D341Med (cell line): ENCODE measurements around the gene CELSR1.

Experiments
- DNase-seq: peaks from one replicate; pipeline ENCODE4 v3.0.0; 2012; ENCODE audit warnings: low spot score

CELSR1 gene, protein sequence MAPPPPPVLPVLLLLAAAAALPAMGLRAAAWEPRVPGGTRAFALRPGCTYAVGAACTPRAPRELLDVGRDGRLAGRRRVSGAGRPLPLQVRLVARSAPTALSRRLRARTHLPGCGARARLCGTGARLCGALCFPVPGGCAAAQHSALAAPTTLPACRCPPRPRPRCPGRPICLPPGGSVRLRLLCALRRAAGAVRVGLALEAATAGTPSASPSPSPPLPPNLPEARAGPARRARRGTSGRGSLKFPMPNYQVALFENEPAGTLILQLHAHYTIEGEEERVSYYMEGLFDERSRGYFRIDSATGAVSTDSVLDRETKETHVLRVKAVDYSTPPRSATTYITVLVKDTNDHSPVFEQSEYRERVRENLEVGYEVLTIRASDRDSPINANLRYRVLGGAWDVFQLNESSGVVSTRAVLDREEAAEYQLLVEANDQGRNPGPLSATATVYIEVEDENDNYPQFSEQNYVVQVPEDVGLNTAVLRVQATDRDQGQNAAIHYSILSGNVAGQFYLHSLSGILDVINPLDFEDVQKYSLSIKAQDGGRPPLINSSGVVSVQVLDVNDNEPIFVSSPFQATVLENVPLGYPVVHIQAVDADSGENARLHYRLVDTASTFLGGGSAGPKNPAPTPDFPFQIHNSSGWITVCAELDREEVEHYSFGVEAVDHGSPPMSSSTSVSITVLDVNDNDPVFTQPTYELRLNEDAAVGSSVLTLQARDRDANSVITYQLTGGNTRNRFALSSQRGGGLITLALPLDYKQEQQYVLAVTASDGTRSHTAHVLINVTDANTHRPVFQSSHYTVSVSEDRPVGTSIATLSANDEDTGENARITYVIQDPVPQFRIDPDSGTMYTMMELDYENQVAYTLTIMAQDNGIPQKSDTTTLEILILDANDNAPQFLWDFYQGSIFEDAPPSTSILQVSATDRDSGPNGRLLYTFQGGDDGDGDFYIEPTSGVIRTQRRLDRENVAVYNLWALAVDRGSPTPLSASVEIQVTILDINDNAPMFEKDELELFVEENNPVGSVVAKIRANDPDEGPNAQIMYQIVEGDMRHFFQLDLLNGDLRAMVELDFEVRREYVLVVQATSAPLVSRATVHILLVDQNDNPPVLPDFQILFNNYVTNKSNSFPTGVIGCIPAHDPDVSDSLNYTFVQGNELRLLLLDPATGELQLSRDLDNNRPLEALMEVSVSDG (N-terminal part only)

DNA sequence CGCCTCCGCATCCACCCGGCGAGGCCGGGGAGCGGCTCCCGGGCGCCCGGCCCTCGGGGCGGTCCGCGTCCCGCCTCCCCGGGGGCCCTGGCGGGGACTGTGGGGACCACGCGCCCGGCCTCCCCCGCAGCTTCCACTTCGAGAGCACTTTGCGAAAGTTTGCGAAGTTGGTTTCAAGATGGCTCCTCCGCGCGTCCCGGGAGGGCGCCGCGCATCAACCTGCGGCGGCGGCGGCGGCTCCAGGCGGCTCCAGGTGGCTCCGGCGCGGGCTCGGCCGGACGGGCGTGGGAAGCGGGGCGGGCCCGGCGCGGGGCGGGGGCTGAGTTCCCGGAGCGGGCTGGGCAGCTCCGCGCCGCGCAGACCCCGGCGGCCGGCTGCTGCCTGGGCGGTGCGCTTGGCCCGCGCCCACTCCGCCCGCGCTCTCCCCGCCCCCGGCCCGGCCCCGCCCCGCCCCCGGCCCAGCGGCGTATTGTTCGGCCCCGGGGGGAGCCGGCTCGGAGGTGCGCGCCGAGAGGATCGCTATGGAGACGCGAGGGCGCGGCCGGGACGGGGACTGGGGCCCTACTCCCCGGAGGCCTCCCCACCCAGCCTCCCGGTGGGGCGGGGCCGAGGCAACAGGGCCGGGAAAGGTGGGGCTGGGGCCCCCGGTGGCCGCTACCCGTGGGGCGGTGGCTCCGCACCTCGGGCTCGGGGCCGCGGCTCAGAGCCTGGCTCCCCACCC is at the start of gene CELSR1:
Gene CELSR1 (minus strand): TSS at position 396 of the 721 bp plus-strand sequence. CDS start 450 bp downstream, outside the sequence.
- DNase-seq = peak; percentile 70

DNA sequence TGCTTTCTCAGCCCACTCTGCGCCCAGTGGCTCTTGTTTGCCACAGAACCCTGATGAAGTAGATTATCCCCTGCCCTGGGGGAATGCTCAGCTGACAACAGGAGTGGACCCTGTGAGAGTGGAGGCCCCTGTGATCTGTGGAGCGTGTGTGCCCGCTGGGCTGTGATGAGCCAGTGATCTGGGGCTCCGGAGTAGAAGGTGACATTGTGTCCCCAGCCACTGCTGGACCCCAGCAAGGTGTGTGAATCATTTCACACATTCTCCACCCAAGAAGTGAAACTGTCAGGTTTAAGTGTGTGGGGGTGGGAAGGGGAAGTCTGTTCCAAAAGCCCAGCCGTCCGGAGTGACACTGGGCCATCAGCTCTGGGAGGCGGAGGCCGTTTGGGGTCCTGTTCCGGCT is 49.6 kb upstream of the CELSR1 start:
- DNase-seq = no peak

DNA sequence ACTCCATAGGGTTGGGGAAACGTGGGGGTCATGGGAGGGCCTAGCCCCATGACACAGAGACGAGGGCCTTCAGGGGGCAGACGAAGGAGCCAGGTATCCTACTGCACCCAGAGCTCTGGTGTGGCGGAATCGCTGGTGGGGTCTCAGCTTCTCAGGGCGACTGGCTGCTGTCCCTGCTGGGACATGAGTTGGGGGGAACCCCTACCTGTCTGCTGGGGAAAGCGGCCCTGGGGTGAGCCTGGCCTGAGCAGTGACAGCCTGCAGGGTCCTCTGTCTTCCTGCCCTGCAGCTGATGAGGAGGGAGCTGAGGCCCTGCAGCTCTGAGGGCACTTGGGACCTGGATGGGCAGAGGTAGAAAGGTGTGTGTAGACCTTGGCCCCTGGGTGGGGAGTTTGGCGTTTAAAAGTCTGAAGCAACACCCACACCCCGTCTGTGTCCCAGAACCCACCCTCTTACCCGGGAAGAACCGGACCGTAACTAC is 49.2 kb upstream of the CELSR1 start:
- DNase-seq = no peak

DNA sequence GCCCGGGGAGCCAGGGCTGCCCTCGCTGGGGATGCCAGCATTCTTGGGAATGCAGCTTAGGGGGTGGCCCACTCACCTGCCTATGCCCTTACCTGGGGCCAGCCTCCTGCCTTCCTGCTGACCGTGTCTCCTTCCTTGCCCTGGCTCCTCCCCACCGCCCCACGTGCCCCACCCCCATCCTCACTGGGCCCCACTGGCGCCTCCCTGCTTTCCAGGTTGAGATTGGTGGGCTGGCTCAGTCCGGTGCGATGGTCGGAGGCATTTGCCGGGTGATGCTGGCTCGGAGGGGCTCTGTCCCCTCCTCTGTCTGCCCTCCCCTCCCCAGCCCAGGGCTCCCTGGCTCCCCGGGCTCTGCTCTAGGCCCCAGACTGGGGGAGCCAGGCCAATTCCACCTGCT is 48.7 kb upstream of the CELSR1 start:
- no peak for DNase-seq

DNA sequence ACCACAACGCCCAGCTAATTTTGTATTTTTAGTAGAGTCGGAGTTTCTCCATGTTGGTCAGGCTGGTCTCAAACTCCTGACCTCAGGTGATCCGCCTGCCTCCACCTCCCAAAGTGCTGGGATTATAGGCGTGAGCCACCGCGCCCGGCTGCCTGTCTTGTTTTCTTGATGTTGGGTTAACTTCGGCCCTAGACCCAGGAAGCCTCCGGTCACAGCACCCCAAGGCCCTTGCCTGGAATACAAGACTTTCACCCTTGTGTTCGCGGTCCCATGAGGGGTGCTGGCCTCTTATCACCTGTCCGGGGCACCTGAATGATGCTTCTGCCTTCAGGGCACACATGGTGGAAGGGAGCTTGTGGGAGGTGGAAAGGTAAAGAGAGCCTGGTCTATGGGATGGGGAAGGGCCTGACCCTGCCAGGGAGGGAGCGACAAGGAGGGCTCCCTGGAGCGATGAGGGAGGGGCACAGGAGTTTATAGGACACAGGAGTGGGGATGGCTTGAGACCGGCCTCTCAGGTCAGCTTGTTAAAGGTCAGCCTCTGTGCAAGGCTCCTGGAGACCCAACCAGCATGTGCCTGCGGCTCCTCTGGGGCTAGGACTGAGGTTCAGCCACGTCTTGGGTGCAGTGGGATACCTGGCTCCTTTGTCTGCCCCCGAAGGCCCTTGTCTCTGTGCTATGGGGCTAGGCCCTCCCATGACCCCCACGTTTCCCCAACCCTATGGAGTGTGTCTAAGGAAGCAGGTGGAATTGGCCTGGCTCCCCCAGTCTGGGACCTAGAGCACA is 48.1 kb upstream of the CELSR1 start:
- DNase-seq = no peak

DNA sequence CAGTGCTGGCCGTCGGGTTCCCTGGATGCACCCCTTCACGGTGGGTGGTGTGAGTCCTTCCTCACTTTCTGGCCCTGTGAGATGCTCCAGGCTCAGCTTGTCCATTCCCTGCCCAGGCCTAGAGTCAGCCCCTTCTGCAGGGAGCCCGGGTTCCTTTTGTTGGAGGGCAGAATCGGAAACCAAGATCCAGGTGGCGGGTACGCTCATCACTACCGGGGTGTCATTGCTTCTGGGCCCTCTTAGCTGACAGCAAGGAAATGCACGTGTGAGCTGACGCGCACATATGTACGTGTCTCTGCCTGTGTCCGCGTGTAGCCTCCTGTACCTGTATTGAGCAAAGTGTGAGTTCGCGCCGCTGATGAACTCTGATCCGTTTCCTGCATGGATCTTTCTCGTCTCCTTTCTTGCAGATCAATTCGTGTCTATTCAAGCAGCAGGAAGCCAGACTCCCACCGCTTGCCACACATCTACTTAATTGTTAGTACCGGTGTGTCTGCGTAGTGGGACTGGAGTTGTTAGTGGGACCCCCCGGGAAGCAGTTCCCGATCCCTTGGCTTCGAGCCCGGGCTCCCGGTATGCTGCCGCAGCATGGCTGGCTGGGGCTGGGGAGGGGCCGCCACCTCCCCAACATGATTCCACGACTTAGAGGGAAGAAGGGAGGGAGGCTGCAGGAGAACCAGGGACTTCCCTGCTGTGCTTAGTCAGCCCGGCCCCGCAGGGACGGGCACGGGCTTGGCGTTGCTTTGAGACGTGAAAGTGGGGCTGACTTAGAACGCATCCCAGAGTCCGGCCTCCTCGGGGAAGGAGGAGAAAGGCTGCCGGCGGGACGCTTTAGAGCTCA is 46.9 kb upstream of the CELSR1 start:
- DNase-seq = no peak

DNA sequence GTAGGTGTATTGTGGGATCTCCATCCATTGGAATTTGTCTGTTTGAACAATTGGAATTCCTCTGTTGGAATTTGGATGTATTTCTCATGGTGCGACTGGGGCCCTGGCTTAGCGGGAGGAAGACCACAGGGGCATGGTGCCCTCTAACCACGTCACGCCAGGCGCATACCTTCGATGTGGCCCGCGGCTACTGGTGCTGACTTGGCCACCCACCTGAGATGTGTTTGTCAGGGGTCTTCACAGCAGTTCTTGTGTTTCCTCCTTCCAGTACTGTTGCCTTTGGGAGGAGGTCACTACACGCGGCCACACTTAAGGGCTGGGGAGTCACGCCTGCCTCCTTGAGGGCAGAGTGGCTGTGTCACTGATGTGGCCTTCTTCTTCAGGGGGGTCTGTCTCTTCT is 46.2 kb upstream of the CELSR1 start:
- DNase-seq = no peak

DNA sequence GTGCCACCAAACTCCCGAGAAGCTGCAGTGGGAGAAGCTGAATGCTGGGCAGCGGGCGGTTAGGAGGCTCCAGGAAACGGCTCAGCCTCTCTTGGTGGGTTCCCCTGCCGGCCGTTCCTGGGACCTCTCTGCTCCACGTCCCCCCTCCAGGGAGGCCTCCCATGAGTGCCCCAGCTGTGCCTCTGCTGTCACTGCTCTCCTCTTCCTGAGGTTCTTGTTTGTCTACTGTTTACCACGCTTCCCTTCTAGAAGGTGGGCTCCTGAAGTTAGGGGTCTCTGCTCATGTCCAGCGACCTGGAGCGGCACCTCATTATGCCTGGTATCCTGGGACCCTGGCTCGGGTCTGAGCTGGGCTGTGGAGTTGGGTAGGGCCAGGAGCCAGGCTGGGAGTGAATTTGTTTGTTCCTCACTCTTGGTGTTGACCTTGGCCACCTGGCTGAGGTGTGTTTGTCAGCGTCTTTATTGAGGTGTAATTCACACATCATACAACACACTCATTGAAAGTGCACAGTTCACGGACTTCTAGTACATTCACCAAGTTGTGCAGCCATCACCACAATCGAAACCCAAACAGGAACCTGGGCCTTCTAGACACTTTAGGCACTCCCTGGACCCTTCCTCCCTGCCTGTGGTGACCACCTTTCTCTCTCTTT is 45.0 kb upstream of the CELSR1 start:
- no peak for DNase-seq

DNA sequence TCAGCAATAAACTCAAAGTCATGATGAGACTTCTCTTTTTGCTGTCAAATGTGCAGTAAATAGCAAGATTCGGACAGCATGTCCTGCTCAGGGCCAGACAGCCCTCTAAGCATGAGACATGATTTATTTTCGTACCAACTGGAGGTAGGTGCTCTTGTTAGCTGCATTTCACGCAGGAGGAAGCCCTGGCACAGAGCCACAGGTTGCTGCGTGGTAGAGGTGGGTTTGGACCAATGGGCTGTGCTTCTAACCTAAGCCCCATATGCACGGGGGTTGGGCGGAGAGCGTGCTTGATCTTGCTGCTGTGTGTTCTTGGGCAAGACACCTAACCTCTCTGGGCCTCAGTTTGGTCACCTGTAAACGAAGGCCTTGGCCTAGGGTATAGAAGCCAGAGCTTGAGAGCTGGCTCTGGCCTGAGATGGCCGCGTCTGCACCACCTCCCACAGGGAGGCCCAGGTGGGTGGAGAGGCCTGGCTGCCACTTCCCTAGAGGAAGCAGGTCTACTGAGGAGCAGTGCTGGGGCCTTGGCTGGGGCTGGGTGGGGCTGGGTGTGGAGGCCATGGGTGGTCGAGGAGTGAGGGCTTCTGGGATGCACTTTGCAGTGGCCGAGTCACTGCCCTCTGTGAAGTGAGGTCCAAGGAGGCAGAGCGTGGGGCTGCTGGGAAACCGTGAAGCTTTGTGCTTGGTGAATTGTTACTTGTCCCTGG is 44.3 kb upstream of the CELSR1 start:
- DNase-seq = no peak

DNA sequence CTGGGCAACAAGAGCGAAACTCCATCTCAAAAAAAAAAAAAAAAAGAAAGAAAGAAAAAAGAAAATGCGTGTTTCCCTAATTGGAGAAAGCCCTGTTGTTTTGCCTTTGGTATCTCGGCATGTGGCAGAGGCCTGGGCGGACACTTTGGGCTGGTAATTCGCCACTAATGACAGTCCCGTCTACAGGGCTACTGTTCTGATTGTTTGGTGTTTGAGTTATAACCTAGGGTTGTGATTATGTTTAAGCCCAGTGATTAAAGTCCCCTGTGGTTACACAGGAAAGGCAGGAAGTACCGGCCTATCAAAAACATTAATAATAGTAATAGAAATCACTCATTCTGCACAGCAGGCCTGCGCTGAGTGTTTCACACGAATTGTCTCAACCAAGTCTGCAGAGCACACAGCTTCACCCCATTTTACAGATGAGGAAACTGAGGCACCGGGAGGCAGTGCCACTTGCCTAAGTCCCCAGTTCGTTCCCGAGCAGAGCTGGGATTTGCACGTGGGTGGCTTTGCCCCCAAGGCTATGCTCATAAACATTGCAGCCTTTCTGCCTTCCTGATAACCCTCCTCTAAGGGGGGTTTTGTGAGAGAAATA is 43.6 kb upstream of the CELSR1 start:
- no peak for DNase-seq

DNA sequence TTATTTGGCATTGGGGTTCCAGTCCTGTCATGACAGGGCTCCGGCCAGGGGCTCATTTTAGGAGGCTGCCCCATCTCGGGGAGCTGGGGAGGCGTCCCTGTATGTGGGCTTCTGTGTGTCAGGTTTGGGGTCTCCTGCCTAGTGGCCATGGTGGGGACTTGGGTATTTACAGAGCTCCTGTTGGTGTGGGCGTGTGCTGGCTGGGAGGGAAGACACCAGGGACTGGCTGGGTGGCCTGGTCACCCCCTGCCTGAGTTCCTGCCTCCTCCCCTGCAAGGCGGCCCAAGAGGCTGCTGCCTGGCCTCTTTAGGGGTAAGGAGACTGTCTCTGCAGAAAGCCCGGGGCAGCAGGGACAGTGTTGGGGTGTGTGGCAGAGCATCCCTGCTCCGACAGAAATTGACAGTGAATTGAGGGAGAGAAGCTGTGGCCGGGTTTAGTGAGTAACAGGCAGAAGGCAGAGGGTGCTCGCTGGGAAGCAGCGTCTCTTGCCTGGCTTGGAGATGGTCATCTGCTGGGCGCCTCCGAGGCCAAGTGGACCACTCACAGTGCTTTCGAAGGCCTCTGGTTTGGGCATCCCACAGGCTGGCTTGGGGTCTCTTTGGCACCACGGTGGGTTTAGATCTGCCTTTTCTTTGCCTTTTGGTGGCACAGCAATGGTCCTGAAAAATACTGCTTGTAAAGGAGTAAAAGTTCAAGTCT is 42.5 kb upstream of the CELSR1 start:
- DNase-seq = no peak

DNA sequence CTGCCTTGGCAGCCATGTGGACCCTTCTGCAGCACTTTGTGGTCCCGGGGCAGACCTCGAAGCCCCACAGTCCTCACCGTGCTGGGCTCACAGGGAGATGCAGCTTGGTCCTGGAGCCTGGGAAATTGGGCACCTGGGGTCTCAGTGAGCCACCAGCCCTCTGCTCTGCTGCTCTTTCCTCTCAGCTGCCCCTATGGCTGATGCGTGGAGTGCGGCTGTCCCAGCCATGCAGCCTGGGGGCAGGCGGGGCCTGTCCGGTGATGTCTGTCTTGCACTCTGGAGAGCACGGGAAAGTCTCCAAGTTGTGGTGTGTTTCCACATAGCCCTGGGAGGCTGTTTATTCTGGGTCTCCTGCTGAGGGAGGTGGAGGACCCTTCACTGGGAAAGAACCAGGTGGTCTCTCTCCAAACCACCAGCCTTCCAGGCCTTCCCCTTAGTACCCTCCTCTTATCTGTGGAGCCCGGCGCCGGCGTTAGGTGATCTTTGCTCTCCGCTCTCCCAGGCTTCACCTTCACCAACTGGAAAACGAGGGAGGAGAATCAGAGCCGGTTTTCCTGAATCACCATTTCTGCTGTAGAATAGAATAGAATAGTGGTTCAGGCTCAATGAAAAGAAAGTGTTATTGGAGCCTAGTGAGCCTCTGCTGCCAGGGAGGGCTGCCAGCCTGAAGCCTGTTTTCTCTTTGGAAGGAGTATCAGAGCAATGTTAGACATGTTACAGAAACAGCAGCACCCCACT is 41.6 kb upstream of the CELSR1 start:
- no peak for DNase-seq

DNA sequence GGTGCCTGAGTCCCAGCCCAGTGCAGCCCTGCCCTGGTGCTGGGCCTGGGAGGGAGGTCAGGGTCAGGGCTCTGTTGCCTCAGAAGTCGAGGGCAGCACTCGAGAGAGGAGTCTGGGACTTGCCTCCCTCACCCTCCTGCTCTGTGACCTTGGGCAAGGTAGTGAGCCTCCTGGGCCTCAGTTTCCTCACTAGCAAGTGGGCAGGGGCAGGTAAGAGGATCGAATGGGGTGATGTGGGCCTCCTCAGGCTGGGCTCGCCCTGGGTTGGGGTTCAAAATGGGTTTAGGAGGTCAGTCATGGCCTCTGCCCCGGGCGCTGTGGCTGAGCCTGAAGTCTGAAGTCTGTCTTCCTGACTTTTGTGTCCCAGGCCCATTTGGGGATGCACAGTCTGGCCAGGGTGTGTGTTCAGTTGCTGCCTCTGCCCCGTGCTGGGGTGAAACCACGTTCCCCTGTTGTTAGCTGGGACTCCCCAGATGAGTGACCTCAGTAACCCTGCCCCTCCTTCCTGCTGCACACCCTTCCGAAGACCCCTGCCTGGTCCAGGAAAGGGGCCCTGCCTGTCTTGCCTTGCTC is 40.9 kb upstream of the CELSR1 start:
- no peak for DNase-seq

DNA sequence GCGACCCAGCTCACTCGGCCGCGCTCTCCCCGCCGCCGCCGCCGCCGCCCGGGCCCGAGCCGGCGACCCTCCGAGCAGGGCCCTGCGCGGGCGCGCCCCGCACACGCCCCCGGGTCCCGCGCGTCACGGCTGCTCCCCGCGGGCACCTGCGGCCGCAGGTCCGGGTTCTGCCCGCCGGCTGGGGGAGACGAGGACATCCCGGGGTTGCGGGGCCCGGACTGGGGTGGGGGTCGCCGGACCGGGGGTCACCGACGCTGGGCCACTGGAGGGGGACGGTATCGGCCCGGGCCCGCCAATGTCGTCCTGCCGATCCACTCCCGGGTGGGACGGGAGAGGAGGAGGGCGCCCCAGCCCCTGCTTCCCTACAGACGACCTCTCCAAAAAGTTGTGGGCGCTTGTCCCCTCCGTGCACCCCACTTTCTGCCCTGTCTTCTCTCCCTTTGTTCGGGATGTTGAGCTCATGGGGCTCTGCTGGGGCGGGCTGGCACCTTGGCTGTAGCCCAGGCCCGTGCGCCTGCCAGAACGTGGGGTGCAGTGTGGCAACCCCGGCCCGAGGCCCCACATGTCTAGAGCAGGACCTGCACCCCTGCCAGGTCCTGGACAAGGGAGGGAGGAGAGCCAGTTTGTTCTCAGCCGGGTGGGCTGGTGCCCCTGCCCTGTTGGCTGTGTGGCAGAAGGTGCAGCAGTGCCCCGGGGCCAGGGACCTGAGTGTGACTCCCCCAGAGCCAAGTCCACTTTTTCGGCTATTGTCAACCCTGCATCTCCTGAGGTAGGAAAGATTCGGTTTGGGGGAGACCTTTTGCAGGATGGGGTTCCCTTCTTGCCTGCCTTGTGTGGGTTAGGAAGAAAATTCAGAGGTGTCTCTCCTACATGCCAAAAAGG is 40.2 kb upstream of the CELSR1 start:
- peak; percentile 79 for DNase-seq

DNA sequence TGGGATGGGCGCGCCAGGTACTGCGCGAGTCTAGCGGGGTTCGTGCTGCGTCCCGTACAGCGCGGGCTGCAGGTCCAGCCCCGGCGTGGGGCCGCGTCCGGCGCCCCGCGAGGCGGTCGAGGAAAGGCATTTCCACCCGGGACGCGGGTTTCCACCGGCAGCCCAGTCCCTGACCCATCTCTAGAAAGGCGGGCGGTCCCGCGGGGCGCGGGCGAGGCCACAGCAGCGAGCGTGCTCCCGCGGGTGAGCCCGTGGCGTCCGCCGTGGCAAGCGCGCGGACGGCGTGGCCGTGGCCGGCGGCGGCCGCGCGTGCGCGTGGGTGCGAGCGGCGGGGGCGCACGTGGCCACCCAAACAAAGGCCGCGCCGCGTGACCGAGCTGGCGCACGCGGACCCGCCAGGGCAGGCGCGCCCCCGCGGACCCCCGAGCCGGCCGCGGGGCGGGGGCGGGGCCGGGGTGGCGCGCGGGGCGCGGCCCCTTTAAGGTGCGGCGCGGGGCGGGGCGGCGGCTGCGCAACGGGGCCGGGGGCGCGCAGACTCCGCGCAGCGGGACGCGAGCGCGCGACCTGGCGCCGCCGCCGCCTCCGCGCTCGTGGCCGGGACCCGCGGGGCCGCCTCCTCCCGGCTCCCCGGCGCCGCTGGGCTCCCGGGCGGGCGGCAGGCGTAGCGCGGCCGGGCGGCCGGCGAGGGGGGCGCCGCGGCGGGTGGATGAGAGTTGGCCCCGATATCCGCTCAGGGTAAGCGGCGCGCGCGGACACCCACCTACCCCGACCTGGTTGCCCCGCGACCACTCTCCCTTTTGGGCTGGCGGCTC is 39.3 kb upstream of the CELSR1 start:
- peak; percentile 98 for DNase-seq
